HG03558 (cell line): ENCODE measurements around the gene SLC5A10.
"Not testable (repeated sequence)": the region's sequence is repeated elsewhere in the genome, so short reads cannot be mapped to it uniquely, and the experiment has no call there.

Source experiments
- ATAC-seq: cut with Tn5 transposase; IDR thresholded peaks from one replicate; pipeline ENCODE4 v1.9.1; 2021; ENCODE audit warnings: moderate number of reproducible peaks; ENCODE audit not compliant: unreplicated experiment; ENCODE audit errors: extremely low read depth

SLC5A10 gene

GRCh38 chr17:19015428-19015827 is 63.5 kb downstream of the SLC5A10 start:
- ATAC-seq, result no peak

- no peak for ATAC-seq
Measured at GRCh38 chr17:19016297-19016696, 64.3 kb downstream of the SLC5A10 start.

GRCh38 chr17:19016881-19017280 is 64.9 kb downstream of the SLC5A10 start:
- no peak for ATAC-seq

GRCh38 chr17:19017401-19017800 is 65.4 kb downstream of the SLC5A10 start:
- no peak for ATAC-seq

- ATAC-seq, result no peak
Measured at GRCh38 chr17:19017804-19018599, 66.0 kb downstream of the SLC5A10 start.

GRCh38 chr17:19018600-19018950 is 66.6 kb downstream of the SLC5A10 start:
- no peak for ATAC-seq

- no peak for ATAC-seq
Measured at GRCh38 chr17:19019041-19019941, 67.3 kb downstream of the SLC5A10 start.

GRCh38 chr17:19020016-19020415 is 68.1 kb downstream of the SLC5A10 start:
- ATAC-seq, result no peak

GRCh38 chr17:19021011-19021621 is 69.2 kb downstream of the SLC5A10 start:
- ATAC-seq, result not testable (repeated sequence)

- ATAC-seq, result no peak
Measured at GRCh38 chr17:19021622-19022083, 69.7 kb downstream of the SLC5A10 start.

- ATAC-seq, result no peak
Measured at GRCh38 chr17:19022128-19022527, 70.2 kb downstream of the SLC5A10 start.

- no peak for ATAC-seq
Measured at GRCh38 chr17:19022747-19023146, 70.8 kb downstream of the SLC5A10 start.

- no peak for ATAC-seq
Measured at GRCh38 chr17:19023209-19023999, 71.4 kb downstream of the SLC5A10 start.

GRCh38 chr17:19024101-19025078 is 72.4 kb downstream of the SLC5A10 start:
- ATAC-seq, result no peak

GRCh38 chr17:19028671-19029070 is 76.7 kb downstream of the SLC5A10 start:
- ATAC-seq, result not testable (repeated sequence)

GRCh38 chr17:19029740-19030139 is 77.8 kb downstream of the SLC5A10 start:
- not testable (repeated sequence) for ATAC-seq

GRCh38 chr17:19030771-19031449 is 78.9 kb downstream of the SLC5A10 start:
- ATAC-seq, result not testable (repeated sequence)

GRCh38 chr17:19031729-19032128 is 79.8 kb downstream of the SLC5A10 start:
- ATAC-seq, result not testable (repeated sequence)
